T-helper 1 cell treated with Interleukin-12 subunit alpha and Interleukin-12 subunit beta and Interleukin-4 antibody, amounts not matched to agents 30 μg/mL and 1 μg/mL, for 36 hours (primary cell): ENCODE measurements around the gene CSN3.

Experiments used
- H3K27ac Mint-ChIP-seq: one replicate; pipeline ENCODE4 v1.8.0; 2021; ENCODE audit warnings: mild to moderate bottlenecking, mixed read lengths
- H3K27me3 Mint-ChIP-seq: one replicate; pipeline ENCODE4 v1.8.0; 2021; ENCODE audit warnings: low read depth, mixed read lengths
- H3K36me3 Mint-ChIP-seq: one replicate; pipeline ENCODE4 v1.8.0; 2021; ENCODE audit warnings: low read depth, mixed read lengths
- H3K4me1 Mint-ChIP-seq: one replicate; pipeline ENCODE4 v1.8.0; 2021; ENCODE audit warnings: low read depth, mixed read lengths
- H3K4me3 Mint-ChIP-seq: one replicate; pipeline ENCODE4 v1.8.0; 2021; ENCODE audit warnings: mild to moderate bottlenecking, moderate library complexity, mixed read lengths
- H3K9me3 Mint-ChIP-seq: one replicate; pipeline ENCODE4 v1.8.0; 2021; ENCODE audit warnings: mixed read lengths

CSN3 gene

GRCh38 chr4:70243091-70243490, 694 bp downstream of the CSN3 start:
- Mint-ChIP-seq H3K27me3 (no peaks in the 10 kb centered on the region), H3K4me3 (no peak overlapping the region), H3K27ac (no peak overlapping the region), H3K9me3 (no peaks in the 10 kb centered on the region), H3K36me3 (no peaks in the 10 kb centered on the region), H3K4me1 (no peaks in the 10 kb centered on the region)

GRCh38 chr4:70251250-70251944, 9.0 kb downstream of the CSN3 start:
- H3K4me3 Mint-ChIP-seq = no peak overlapping the region
- H3K9me3 Mint-ChIP-seq = no peaks in the 10 kb centered on the region
- no peaks in the 10 kb centered on the region for H3K4me1 Mint-ChIP-seq
- no peak overlapping the region for H3K27ac Mint-ChIP-seq
- no peaks in the 10 kb centered on the region for H3K36me3 Mint-ChIP-seq
- no peaks in the 10 kb centered on the region for H3K27me3 Mint-ChIP-seq

- H3K36me3 Mint-ChIP-seq = no peaks in the 10 kb centered on the region
- H3K4me3 Mint-ChIP-seq = no peak overlapping the region
- no peaks in the 10 kb centered on the region for H3K27me3 Mint-ChIP-seq
- H3K9me3 Mint-ChIP-seq = no peaks in the 10 kb centered on the region
- H3K27ac Mint-ChIP-seq = no peak overlapping the region
- H3K4me1 Mint-ChIP-seq = no peaks in the 10 kb centered on the region
Measured at GRCh38 chr4:70251945-70252277, 9.5 kb downstream of the CSN3 start.

- no peaks in the 10 kb centered on the region for H3K36me3 Mint-ChIP-seq
- H3K27ac Mint-ChIP-seq = no peak overlapping the region
- H3K4me1 Mint-ChIP-seq = no peaks in the 10 kb centered on the region
- H3K9me3 Mint-ChIP-seq = no peaks in the 10 kb centered on the region
- no peak overlapping the region for H3K4me3 Mint-ChIP-seq
- no peaks in the 10 kb centered on the region for H3K27me3 Mint-ChIP-seq
Measured at GRCh38 chr4:70269674-70270073, 27.3 kb downstream of the CSN3 start.

- H3K27me3 Mint-ChIP-seq = no peaks in the 10 kb centered on the region
- no peaks in the 10 kb centered on the region for H3K36me3 Mint-ChIP-seq
- H3K27ac Mint-ChIP-seq = no peak overlapping the region
- H3K9me3 Mint-ChIP-seq = no peaks in the 10 kb centered on the region
- no peak overlapping the region for H3K4me3 Mint-ChIP-seq
- H3K4me1 Mint-ChIP-seq = no peaks in the 10 kb centered on the region
Measured at GRCh38 chr4:70277121-70277520, 34.7 kb downstream of the CSN3 start.

GRCh38 chr4:70280567-70280966, 38.2 kb downstream of the CSN3 start:
- no peaks in the 10 kb centered on the region for H3K4me1 Mint-ChIP-seq
- no peak overlapping the region for H3K27ac Mint-ChIP-seq
- no peaks in the 10 kb centered on the region for H3K36me3 Mint-ChIP-seq
- H3K27me3 Mint-ChIP-seq = no peaks in the 10 kb centered on the region
- H3K4me3 Mint-ChIP-seq = no peak overlapping the region
- H3K9me3 Mint-ChIP-seq = no peaks in the 10 kb centered on the region

GRCh38 chr4:70288651-70289050, 46.3 kb downstream of the CSN3 start:
- Mint-ChIP-seq H3K27me3 (no peaks in the 10 kb centered on the region), H3K4me1 (no peaks in the 10 kb centered on the region), H3K9me3 (no peaks in the 10 kb centered on the region)

GRCh38 chr4:70291341-70291740, 48.9 kb downstream of the CSN3 start:
- Mint-ChIP-seq H3K4me1 (no peaks in the 10 kb centered on the region), H3K4me3 (no peak overlapping the region), H3K9me3 (no peaks in the 10 kb centered on the region), H3K36me3 (no peaks in the 10 kb centered on the region), H3K27me3 (no peaks in the 10 kb centered on the region), H3K27ac (no peak overlapping the region)

More at GRCh38 chr4:70288651-70289050, 46.3 kb downstream of the CSN3 start:
- no peak overlapping the region for H3K27ac Mint-ChIP-seq
- no peaks in the 10 kb centered on the region for H3K36me3 Mint-ChIP-seq
- no peak overlapping the region for H3K4me3 Mint-ChIP-seq

GRCh38 chr4:70297576-70297975, 55.2 kb downstream of the CSN3 start:
- Mint-ChIP-seq H3K27me3 (no peaks in the 10 kb centered on the region), H3K27ac (no peak overlapping the region), H3K36me3 (no peaks in the 10 kb centered on the region), H3K9me3 (no peaks in the 10 kb centered on the region), H3K4me1 (no peaks in the 10 kb centered on the region), H3K4me3 (no peak overlapping the region)

GRCh38 chr4:70298051-70298450, 55.7 kb downstream of the CSN3 start:
- Mint-ChIP-seq H3K27ac (no peak overlapping the region), H3K27me3 (no peaks in the 10 kb centered on the region), H3K4me3 (no peak overlapping the region), H3K4me1 (no peaks in the 10 kb centered on the region), H3K9me3 (no peaks in the 10 kb centered on the region), H3K36me3 (no peaks in the 10 kb centered on the region)

GRCh38 chr4:70299643-70300042, 57.2 kb downstream of the CSN3 start:
- no peaks in the 10 kb centered on the region for H3K27me3 Mint-ChIP-seq

GRCh38 chr4:70300215-70300614, 57.8 kb downstream of the CSN3 start:
- H3K27me3 Mint-ChIP-seq = no peaks in the 10 kb centered on the region
- H3K36me3 Mint-ChIP-seq = no peaks in the 10 kb centered on the region
- no peak overlapping the region for H3K4me3 Mint-ChIP-seq
- H3K9me3 Mint-ChIP-seq = no peaks in the 10 kb centered on the region
- no peaks in the 10 kb centered on the region for H3K4me1 Mint-ChIP-seq
- no peak overlapping the region for H3K27ac Mint-ChIP-seq

More at GRCh38 chr4:70299643-70300042, 57.2 kb downstream of the CSN3 start:
- H3K9me3 Mint-ChIP-seq = no peaks in the 10 kb centered on the region
- H3K36me3 Mint-ChIP-seq = no peaks in the 10 kb centered on the region
- no peak overlapping the region for H3K27ac Mint-ChIP-seq
- H3K4me3 Mint-ChIP-seq = no peak overlapping the region
- H3K4me1 Mint-ChIP-seq = no peaks in the 10 kb centered on the region
